ENCODE data around the gene SESN1.

SESN1 gene

GRCh38 chr6:109052018-109052651, 42.5 kb downstream of the SESN1 start:
- no peaks in the 10 kb centered on the region for H3K27me3 ChIP-seq (ENCODE audit: insufficient read depth, low read length, poor library complexity, severe bottlenecking)
- no peaks in the 10 kb centered on the region for H3K9me2 ChIP-seq (replicated peaks; ENCODE audit: low read depth, low read length)
- no peaks in the 10 kb centered on the region for H4K20me1 ChIP-seq (ENCODE audit: insufficient read depth, low read length, poor library complexity, severe bottlenecking)
- H3K79me2 ChIP-seq (ENCODE audit: insufficient read depth, low read length): peaks cover 30% of the 10 kb centered on the region; the same call in 1 of the 2 replicates
- TF ChIP-seq EZH2phosphoT487 (IDR thresholded peaks at IDR 0.05; ENCODE audit: borderline replicate concordance): no peak
- TF ChIP-seq CTCF (conservative IDR thresholded peaks at IDR 0.05; ENCODE audit: low read length): no peak
- H3K4me1 ChIP-seq (ENCODE audit: insufficient read depth, low read length, poor library complexity, severe bottlenecking): peaks cover 47% of the 10 kb centered on the region
- H3K4me3 ChIP-seq (ENCODE audit: low read length, poor library complexity, severe bottlenecking): no peak overlapping the region
- H3K9ac ChIP-seq (ENCODE audit: low read depth, low read length, poor library complexity, severe bottlenecking): no peak overlapping the region
- H3K4me2 ChIP-seq (ENCODE audit: low read depth, low read length, poor library complexity, severe bottlenecking): peak overlapping the region; percentile 15
- no peak overlapping the region for H2AFZ ChIP-seq (ENCODE audit: low read length)
- H3K36me3 ChIP-seq (ENCODE audit: insufficient read depth, low read length): no peaks in the 10 kb centered on the region; the same call in 1 of the 2 replicates
- H3K9me3 ChIP-seq (ENCODE audit: insufficient read depth, low read depth, low read length): no peaks in the 10 kb centered on the region
- H3F3A ChIP-seq (ENCODE audit: low read depth): no peaks in the 10 kb centered on the region

- Histone ChIP-seq H3F3A (ENCODE audit: low read depth) (no peaks in the 10 kb centered on the region), H3K36me3 (ENCODE audit: insufficient read depth, low read length) (no peaks in the 10 kb centered on the region; the same call in 1 of the 2 replicates), H3K4me3 (ENCODE audit: low read length, poor library complexity, severe bottlenecking) (no peak overlapping the region), H2AFZ (ENCODE audit: low read length) (no peak overlapping the region), H3K4me1 (ENCODE audit: insufficient read depth, low read length, poor library complexity, severe bottlenecking) (peaks cover 47% of the 10 kb centered on the region), H3K4me2 (ENCODE audit: low read depth, low read length, poor library complexity, severe bottlenecking) (peak overlapping the region; percentile 15), H3K9ac (ENCODE audit: low read depth, low read length, poor library complexity, severe bottlenecking) (no peak overlapping the region), H3K79me2 (ENCODE audit: insufficient read depth, low read length) (peaks cover 30% of the 10 kb centered on the region; the same call in 1 of the 2 replicates), H3K9me3 (ENCODE audit: insufficient read depth, low read depth, low read length) (no peaks in the 10 kb centered on the region), H4K20me1 (ENCODE audit: insufficient read depth, low read length, poor library complexity, severe bottlenecking) (no peaks in the 10 kb centered on the region), H3K9me2 (replicated peaks; ENCODE audit: low read depth, low read length) (no peaks in the 10 kb centered on the region), H3K27me3 (ENCODE audit: insufficient read depth, low read length, poor library complexity, severe bottlenecking) (no peaks in the 10 kb centered on the region)
- no peak for TF ChIP-seq EZH2phosphoT487 (IDR thresholded peaks at IDR 0.05; ENCODE audit: borderline replicate concordance)
Measured at GRCh38 chr6:109051301-109052017, 43.2 kb downstream of the SESN1 start.

- Histone ChIP-seq H2AFZ (ENCODE audit: low read length) (no peak overlapping the region), H3K4me1 (ENCODE audit: insufficient read depth, low read length, poor library complexity, severe bottlenecking) (peaks cover 47% of the 10 kb centered on the region), H3K27me3 (ENCODE audit: insufficient read depth, low read length, poor library complexity, severe bottlenecking) (no peaks in the 10 kb centered on the region), H3K9me3 (ENCODE audit: insufficient read depth, low read depth, low read length) (no peaks in the 10 kb centered on the region), H3K9ac (ENCODE audit: low read depth, low read length, poor library complexity, severe bottlenecking) (no peak overlapping the region), H3K9me2 (replicated peaks; ENCODE audit: low read depth, low read length) (no peaks in the 10 kb centered on the region), H3F3A (ENCODE audit: low read depth) (no peaks in the 10 kb centered on the region), H4K20me1 (ENCODE audit: insufficient read depth, low read length, poor library complexity, severe bottlenecking) (no peaks in the 10 kb centered on the region), H3K4me3 (ENCODE audit: low read length, poor library complexity, severe bottlenecking) (no peak overlapping the region), H3K4me2 (ENCODE audit: low read depth, low read length, poor library complexity, severe bottlenecking) (peak overlapping the region; percentile 11), H3K79me2 (ENCODE audit: insufficient read depth, low read length) (peaks cover 30% of the 10 kb centered on the region; the same call in 1 of the 2 replicates), H3K36me3 (ENCODE audit: insufficient read depth, low read length) (no peaks in the 10 kb centered on the region; the same call in 1 of the 2 replicates)
- TF ChIP-seq CTCF (conservative IDR thresholded peaks at IDR 0.05; ENCODE audit: low read length) (no peak), EZH2phosphoT487 (IDR thresholded peaks at IDR 0.05; ENCODE audit: borderline replicate concordance) (no peak)
Measured at GRCh38 chr6:109050447-109051102, 44.1 kb downstream of the SESN1 start.
